HG03025 (cell line): Measurements from ENCODE around the gene RABGAP1L.

Experiments used
- ATAC-seq: cut with Tn5 transposase; IDR thresholded peaks from one replicate; pipeline ENCODE4 v1.9.1; 2021; ENCODE audit warnings: mild to moderate bottlenecking, moderate library complexity; ENCODE audit not compliant: unreplicated experiment, low FRiP score

The RABGAP1L gene

GRCh38 chr1:174194461-174194860 lies 35.1 kb downstream of the RABGAP1L start:
- no peak for ATAC-seq

- no peak for ATAC-seq
Measured at GRCh38 chr1:174197088-174197487, 37.8 kb downstream of the RABGAP1L start.

- no peak for ATAC-seq
Measured at GRCh38 chr1:174197547-174197946, 38.2 kb downstream of the RABGAP1L start.

- no peak for ATAC-seq
Measured at GRCh38 chr1:174198202-174198601, 38.9 kb downstream of the RABGAP1L start.

- ATAC-seq, result no peak
Measured at GRCh38 chr1:174200746-174201145, 41.4 kb downstream of the RABGAP1L start.

GRCh38 chr1:174204697-174205308 lies 45.5 kb downstream of the RABGAP1L start:
- ATAC-seq, result peak; percentile 55

- ATAC-seq, result no peak
Measured at GRCh38 chr1:174206148-174206836, 47.0 kb downstream of the RABGAP1L start.

GRCh38 chr1:174209347-174210187 lies 50.2 kb downstream of the RABGAP1L start:
- ATAC-seq, result no peak

GRCh38 chr1:174211486-174211885 lies 52.2 kb downstream of the RABGAP1L start:
- no peak for ATAC-seq

- ATAC-seq, result no peak
Measured at GRCh38 chr1:174215766-174216165, 56.4 kb downstream of the RABGAP1L start.

- ATAC-seq, result no peak
Measured at GRCh38 chr1:174217248-174217647, 57.9 kb downstream of the RABGAP1L start.

- ATAC-seq, result no peak
Measured at GRCh38 chr1:174217787-174218574, 58.7 kb downstream of the RABGAP1L start.

- ATAC-seq, result no peak
Measured at GRCh38 chr1:174218983-174219382, 59.7 kb downstream of the RABGAP1L start.

GRCh38 chr1:174219606-174220370 lies 60.5 kb downstream of the RABGAP1L start:
- no peak for ATAC-seq

- no peak for ATAC-seq
Measured at GRCh38 chr1:174221681-174222080, 62.4 kb downstream of the RABGAP1L start.

GRCh38 chr1:174222166-174222949 lies 63.0 kb downstream of the RABGAP1L start:
- ATAC-seq, result no peak

- ATAC-seq, result no peak
Measured at GRCh38 chr1:174224641-174225040, 65.3 kb downstream of the RABGAP1L start.

- ATAC-seq, result no peak
Measured at GRCh38 chr1:174225499-174226204, 66.3 kb downstream of the RABGAP1L start.
